ENCODE measurements around the gene VPS50.

Gene VPS50

DNA sequence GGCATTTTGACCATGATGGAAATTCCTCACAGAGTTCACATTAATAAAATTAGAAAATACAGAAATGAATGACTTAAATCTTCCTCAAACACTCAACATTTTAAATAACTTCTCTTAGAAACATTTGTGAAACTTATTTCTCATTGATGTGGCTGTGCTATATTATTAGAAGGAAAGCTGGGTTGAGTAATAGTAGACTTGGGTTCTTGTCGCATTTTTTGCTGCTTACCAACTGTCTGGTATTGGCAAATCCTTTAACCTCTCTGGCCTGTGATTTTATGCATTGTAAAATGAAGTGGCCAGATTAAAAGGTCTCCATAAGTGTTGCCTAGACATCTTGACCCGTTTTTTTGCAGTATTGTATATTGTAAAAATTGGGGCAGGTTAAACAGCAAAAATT is 66.5 kb downstream of the VPS50 start:
- DNase-seq (ENCODE audit: low read depth) = peak; percentile 71
- no peak for TF ChIP-seq CTCF (conservative IDR thresholded peaks at IDR 0.05; ENCODE audit: low read depth, low read length)
- no peak overlapping the region for H3K4me3 ChIP-seq (ENCODE audit: low read depth, low read length)

DNA sequence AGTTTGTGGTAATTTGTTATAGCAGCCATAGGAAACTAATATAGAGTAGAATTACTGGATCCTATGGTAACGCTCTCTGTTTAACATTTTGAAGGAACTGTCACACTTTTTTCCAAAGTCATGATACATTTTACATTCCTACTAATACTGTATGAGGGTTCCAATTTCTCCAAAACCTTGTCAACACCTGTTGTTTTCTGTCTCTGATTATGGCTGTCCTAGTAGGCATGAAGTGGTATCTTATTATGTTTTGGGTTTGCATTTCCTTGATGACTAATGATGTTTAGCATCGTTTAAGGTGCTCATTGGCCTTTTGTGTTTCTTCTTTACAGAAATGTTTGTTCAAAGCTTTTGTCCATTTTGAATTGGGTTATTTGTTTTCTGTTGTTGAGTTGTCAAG is 69.6 kb downstream of the VPS50 start:
- TF ChIP-seq CTCF (conservative IDR thresholded peaks at IDR 0.05; ENCODE audit: low read depth, low read length) = no peak
- H3K4me3 ChIP-seq (ENCODE audit: low read depth, low read length) = no peak overlapping the region
- no peak for DNase-seq (ENCODE audit: low read depth)

DNA sequence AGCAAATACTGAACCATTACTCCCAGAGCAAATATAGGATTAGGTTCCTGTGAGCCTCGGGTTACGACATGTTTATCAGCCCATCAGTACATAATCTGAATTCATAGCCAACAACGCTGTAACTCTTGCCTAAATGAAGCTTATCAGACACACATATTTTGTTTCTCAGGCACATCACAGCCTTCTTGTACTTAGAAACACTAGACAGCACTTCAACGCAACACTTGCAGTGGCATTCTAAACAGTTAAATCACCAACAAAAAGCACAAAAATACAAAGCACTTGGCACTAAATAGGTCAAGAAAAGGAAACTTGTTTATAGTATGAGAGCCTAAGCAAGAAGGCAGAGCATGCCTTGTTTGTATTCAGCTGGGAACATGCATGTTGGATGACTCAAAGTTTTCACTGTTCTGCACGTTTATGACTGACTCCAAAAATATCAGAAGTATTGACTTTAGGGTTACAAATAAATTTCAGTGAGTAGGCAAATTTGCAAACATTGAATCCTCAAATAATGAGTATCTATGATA is 75.0 kb downstream of the VPS50 start:
- H3K4me3 ChIP-seq (ENCODE audit: low read depth, low read length) = no peak overlapping the region
- peak; percentile 81 for DNase-seq (ENCODE audit: low read depth)
- no peak for TF ChIP-seq CTCF (conservative IDR thresholded peaks at IDR 0.05; ENCODE audit: low read depth, low read length)

GRCh38 chr7:93307943-93308342 is 75.8 kb downstream of the VPS50 start:
- no peak for TF ChIP-seq CTCF (conservative IDR thresholded peaks at IDR 0.05; ENCODE audit: low read depth, low read length)
- no peak overlapping the region for H3K4me3 ChIP-seq (ENCODE audit: low read depth, low read length)
- DNase-seq (ENCODE audit: low read depth) = no peak

GRCh38 chr7:93310346-93310745 is 78.2 kb downstream of the VPS50 start:
- no peak overlapping the region for H3K4me3 ChIP-seq (ENCODE audit: low read depth, low read length)
- peak; percentile 35 for DNase-seq (ENCODE audit: low read depth)
- TF ChIP-seq CTCF (conservative IDR thresholded peaks at IDR 0.05; ENCODE audit: low read depth, low read length) = no peak

DNA sequence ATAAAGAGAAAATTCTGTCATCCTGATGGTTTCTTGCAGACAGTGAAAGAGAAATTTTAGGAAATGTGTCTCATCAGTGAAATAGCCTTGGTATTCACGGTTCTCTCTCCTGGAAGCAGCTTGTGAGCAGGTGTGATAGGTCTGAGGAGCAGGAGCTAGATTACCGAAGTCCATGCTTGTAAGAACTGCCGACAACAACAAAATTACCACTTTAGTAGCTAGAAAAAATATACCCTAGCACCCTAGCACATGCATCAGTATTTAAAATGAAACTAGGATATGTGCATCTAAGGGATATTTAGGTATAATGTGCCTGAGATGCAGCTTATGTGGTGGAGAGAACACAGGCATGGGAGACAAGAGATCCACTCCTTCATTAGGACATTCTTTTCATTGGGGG is 82.3 kb downstream of the VPS50 start:
- no peak overlapping the region for H3K4me3 ChIP-seq (ENCODE audit: low read depth, low read length)
- no peak for DNase-seq (ENCODE audit: low read depth)
- no peak for TF ChIP-seq CTCF (conservative IDR thresholded peaks at IDR 0.05; ENCODE audit: low read depth, low read length)

GRCh38 chr7:93315896-93316295 is 83.7 kb downstream of the VPS50 start:
- DNase-seq (ENCODE audit: low read depth) = no peak
- H3K4me3 ChIP-seq (ENCODE audit: low read depth, low read length) = no peak overlapping the region
- no peak for TF ChIP-seq CTCF (conservative IDR thresholded peaks at IDR 0.05; ENCODE audit: low read depth, low read length)

Measured in choroid plexus epithelial cell (primary cell).